ENCODE measurements around the gene CANT1. TPM values are rescaled to one million over a fixed set of nuclear protein-coding genes. Genes with fewer than 3 reads are reported as not detected.

The CANT1 gene
- total RNA-seq, 3 donors from 2014 or later (not counting 1 experiment from before 2014, with no cell fraction given): 40.0 to 58.8 (median 53.4) TPM

DNA sequence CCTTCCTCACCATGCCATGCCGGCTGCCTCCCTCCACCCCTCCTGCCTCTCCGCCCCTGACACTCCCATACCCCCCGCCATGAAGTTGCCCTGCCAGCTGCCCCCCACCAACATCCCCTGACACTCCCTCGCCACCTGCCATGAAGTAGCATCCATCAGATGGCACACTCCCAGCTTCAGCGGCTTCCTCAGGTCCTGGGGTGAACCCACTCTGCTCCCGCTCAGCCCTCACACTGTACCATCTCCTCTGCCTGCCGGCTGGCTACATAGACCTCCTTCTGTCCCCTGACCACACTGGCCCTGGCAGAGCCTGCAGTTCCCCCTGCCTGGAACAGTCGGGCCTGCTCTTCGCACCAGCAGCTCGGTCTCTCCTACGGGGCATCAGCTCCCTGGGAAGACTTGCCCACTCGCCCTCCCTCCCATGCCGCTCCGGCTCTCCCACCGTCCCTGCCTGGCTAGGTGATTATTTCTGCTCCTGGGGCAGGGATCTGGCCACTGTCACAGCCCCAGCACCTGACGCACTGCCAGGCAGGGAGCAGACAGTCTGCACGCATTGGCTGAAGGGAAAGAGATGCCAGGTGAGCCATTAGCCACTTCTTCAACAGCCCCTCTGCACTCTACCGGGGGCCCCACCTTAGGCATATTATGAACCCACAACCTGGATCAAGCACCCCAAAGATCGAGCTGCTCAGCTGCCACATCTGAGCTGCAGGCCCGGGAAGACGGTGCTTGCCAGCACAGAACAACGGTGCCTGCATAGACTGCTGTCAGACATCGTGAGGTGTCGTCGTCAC, 9.0 kb downstream of the CANT1 start:
- peaks cover 15% of the 10 kb centered on the region for H3K4me1 ChIP-seq (ENCODE audit: control insufficient read depth, insufficient read depth, low read length)
- ATAC-seq (no peak), DNase-seq (no peak)
- Mint-ChIP-seq H3K27ac (peak overlapping the region in 1 of 2 donors; percentile 69), H3K4me3 (no peak overlapping the region), H3K9me3 (no peaks in the 10 kb centered on the region), H3K36me3 (no peaks in the 10 kb centered on the region), H3K27me3 (ENCODE audit: low read depth in 2 of 2) (no peaks in the 10 kb centered on the region), H3K4me1 (peaks cover 25 to 44% of the 10 kb centered on the region in 2 donors)
- no peaks in the 10 kb centered on the region for H3K9me3 ChIP-seq (ENCODE audit: control insufficient read depth, insufficient read depth, low read length)
- peaks cover 27% of the 10 kb centered on the region for H3K36me3 ChIP-seq (ENCODE audit: control insufficient read depth, insufficient read depth, low read length)
- intact Hi-C loops (cut with micrococcal nuclease): no loop called here
- TF ChIP-seq CTCF (IDR thresholded peaks at IDR 0.05): no peak
- no peaks in the 10 kb centered on the region for H3K27me3 ChIP-seq (ENCODE audit: control insufficient read depth, insufficient read depth, low read length)
- H3K27ac ChIP-seq (ENCODE audit: low read length): no peak overlapping the region
- 96% methylated on average over 25 of the region's 25 CpGs for WGBS (ENCODE audit: insufficient coverage)
- no peak overlapping the region for H3K4me3 ChIP-seq (ENCODE audit: low read length)

DNA sequence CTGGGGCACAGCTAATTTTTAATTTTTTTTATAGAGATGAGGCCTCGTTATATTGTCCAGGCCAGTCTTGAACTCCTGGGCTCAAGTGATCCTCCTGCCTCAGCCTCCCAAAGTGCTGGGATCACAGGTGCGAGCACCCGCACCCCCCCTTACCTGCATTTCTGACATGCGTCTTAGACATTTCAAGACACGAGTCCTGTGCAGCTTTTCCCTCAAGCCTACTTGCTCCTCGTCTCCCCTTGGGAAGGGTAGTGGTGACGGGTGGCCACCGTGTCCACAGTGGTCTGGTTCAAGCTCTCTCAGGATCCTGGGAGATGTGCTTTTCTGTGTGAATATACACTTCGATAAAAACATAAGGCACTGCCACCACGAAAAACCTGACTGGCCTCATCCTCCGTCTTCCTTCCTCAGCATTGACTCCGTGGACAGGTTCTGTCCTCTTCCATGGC, 9.6 kb downstream of the CANT1 start:
- no peaks in the 10 kb centered on the region for H3K27me3 Mint-ChIP-seq (ENCODE audit: low read depth in 2 of 2)
- intact Hi-C loops (cut with micrococcal nuclease): no loop called here
- H3K36me3 Mint-ChIP-seq: no peaks in the 10 kb centered on the region
- no peaks in the 10 kb centered on the region for H3K9me3 Mint-ChIP-seq
- H3K27me3 ChIP-seq (ENCODE audit: control insufficient read depth, insufficient read depth, low read length): no peaks in the 10 kb centered on the region
- peak overlapping the region in 1 of 2 donors; percentile 53 for H3K27ac Mint-ChIP-seq
- ATAC-seq (no peak), DNase-seq (no peak)
- H3K36me3 ChIP-seq (ENCODE audit: control insufficient read depth, insufficient read depth, low read length): peaks cover 27% of the 10 kb centered on the region
- H3K9me3 ChIP-seq (ENCODE audit: control insufficient read depth, insufficient read depth, low read length): no peaks in the 10 kb centered on the region
- no peak for TF ChIP-seq CTCF (IDR thresholded peaks at IDR 0.05)
- H3K4me1 ChIP-seq (ENCODE audit: control insufficient read depth, insufficient read depth, low read length): peaks cover 9% of the 10 kb centered on the region
- peaks cover 24 to 38% of the 10 kb centered on the region in 2 donors for H3K4me1 Mint-ChIP-seq
- no peak overlapping the region for H3K4me3 ChIP-seq (ENCODE audit: low read length)
- WGBS (ENCODE audit: insufficient coverage): 98% methylated on average over 12 of the region's 12 CpGs
- no peak overlapping the region for H3K27ac ChIP-seq (ENCODE audit: low read length)
- no peak overlapping the region for H3K4me3 Mint-ChIP-seq

DNA sequence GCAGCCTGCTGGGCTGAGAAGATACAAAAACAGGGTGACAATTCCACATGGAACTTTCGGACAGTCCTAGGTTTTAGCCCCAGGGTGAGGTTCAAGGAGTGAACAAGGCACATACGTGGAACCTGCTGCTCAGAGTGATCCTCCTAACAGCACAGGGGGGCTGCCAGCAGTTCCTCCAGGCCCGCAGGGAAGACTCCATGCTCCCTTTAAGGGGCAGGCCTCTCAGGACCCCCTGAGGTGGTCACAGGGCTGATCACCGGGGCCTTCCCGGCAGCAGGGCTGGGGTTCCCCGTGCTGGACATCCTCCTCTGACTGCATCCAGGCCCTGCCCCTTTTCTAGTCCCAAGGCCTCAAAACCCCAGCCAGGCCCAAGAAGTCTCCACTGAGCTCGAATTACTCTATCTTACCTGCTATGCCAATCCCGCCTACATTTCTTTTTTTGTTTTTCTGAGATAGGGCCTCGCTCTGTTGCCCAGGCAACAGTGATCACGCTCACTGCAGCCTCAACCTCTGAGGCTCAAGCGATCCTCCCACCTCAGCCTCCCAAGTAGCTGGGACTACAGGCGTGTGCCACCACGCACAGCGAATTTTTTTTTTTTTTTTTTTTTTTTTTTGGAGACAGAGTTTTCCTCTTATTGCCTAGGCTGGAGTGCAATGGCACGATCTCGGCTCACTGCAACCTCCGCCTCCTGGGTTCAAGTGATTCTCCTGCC, 10.4 kb downstream of the CANT1 start:
- ATAC-seq: no peak
- Mint-ChIP-seq H3K4me3 (no peak overlapping the region), H3K9me3 (no peaks in the 10 kb centered on the region), H3K4me1 (peaks cover 24 to 44% of the 10 kb centered on the region in 2 donors), H3K27ac (no peak overlapping the region), H3K36me3 (no peaks in the 10 kb centered on the region), H3K27me3 (ENCODE audit: low read depth in 2 of 2) (no peaks in the 10 kb centered on the region)
- H3K36me3 ChIP-seq (ENCODE audit: control insufficient read depth, insufficient read depth, low read length): peaks cover 27% of the 10 kb centered on the region
- intact Hi-C loops (cut with micrococcal nuclease): no loop called here
- no peak overlapping the region for H3K27ac ChIP-seq (ENCODE audit: low read length)
- no peak for DNase-seq
- H3K9me3 ChIP-seq (ENCODE audit: control insufficient read depth, insufficient read depth, low read length): no peaks in the 10 kb centered on the region
- H3K4me3 ChIP-seq (ENCODE audit: low read length): no peak overlapping the region
- no peak for TF ChIP-seq CTCF (IDR thresholded peaks at IDR 0.05)
- H3K4me1 ChIP-seq (ENCODE audit: control insufficient read depth, insufficient read depth, low read length): peaks cover 9% of the 10 kb centered on the region
- 97% methylated on average over 17 of the region's 17 CpGs for WGBS (ENCODE audit: insufficient coverage)
- no peaks in the 10 kb centered on the region for H3K27me3 ChIP-seq (ENCODE audit: control insufficient read depth, insufficient read depth, low read length)
